GM21576 (cell line): ENCODE data around the gene TTLL8.
A peak's percentile ranks its signal among the peaks of the same experiment; 100 is the strongest.
"Not testable (repeated sequence)": the region's sequence is repeated elsewhere in the genome, so short reads cannot be mapped to it uniquely, and the experiment has no call there.

Experiments
- ATAC-seq: cut with Tn5 transposase; IDR thresholded peaks from one replicate; pipeline ENCODE4 v1.9.1; 2021; ENCODE audit warnings: mild to moderate bottlenecking, moderate library complexity; ENCODE audit not compliant: unreplicated experiment

TTLL8 gene

DNA sequence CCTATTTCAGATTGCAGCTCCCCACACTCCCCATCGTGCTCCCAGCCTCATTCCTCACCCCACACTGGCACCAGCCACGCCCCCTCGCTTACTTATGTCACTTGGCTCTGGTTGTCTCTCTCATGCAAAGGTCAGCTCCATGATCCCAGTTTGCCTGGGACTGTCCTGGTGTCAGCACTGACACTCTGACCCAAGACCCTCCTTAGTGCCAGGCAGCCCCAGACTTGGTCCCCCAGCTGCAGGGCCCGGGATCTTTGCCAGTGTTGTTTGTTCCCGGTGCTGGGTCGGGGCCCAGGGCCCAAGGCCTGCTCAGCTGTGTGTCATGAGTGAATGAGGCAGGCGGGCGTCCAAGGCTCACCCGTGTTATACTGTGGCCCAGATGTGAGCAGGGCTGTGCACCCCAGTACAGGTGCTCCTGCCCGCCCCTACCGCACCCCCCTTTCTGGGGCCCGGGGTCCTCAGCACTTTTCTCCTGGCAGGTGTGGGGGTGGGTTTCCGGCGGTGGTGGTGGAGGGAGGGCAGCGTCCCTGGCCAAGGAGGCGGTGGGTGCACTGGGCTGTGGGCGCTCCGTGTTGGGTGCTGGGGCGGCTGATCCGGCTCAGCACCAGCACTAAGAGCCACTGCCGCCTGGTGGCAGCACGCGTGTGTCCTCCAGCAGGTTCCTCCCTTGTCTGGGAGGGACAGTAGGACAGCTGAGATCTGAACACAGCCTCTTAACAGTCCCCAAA lies 65.0 kb downstream of the TTLL8 start:
- ATAC-seq: no peak

DNA sequence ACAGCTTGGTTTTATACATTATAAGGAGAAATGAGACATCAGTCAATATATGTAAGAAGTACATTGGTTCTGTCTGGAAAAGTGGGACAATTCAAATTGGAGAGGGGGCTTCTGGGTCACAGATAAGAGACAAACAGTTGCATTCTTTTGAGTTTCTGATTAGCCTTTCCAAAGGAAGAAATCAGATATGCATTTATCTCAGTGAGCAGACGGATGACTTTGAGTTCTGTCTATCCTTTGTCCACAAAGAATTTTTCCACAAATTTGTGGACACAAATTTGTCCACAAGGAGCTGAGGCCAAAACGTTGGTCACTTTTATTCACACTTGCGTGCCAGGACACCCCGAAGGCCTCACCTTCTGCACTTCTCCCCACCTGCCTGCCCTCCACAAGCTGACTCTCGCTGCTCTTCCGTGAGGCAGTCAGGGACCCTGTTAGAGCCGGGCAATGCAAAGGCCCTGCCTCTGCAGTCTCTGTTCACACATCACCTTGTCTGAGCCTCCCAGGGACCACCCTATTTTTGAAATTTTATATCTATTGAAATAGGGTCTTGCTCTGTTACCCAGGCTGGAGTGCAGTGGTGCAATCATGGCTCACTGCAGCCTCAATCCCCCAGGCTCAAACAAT lies 66.1 kb downstream of the TTLL8 start:
- no peak for ATAC-seq

DNA sequence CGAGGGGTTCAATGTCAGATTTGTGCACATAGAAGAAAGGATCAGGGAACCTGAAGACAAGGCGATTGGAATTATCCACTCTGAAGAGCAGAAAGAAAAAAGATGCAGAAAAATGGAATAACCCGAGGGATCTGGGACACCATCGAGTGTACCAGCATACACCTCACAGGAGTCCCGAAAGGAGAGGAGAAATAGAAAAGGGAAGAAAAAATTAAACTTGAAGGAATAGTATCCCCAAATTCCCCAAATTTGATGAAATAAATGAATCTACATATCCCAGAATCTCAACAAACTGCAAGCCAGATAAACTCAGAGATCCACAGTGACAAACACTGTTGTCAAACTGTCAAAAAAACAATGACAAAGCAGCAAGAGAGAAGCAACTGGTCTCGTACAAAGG lies 66.9 kb downstream of the TTLL8 start:
- no peak for ATAC-seq

DNA sequence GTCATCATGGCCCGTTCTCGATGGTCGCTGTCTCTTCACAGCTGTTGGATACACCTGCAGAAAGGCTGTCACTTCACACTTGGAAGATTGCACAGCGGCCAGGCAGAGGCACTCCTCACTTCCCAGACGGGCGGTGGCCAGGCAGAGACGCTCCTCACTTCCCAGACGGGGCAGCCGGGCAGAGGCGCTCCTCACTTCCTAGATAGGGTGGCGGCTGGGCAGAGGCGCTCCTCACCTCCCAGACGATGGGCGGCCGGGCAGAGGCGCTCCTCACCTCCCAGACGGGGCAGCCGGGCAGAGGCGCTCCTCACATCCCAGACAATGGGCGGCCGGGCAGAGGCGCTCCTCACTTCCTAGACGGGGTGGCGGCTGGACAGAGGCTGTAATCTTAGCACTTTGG lies 68.3 kb downstream of the TTLL8 start:
- ATAC-seq: not testable (repeated sequence)

DNA sequence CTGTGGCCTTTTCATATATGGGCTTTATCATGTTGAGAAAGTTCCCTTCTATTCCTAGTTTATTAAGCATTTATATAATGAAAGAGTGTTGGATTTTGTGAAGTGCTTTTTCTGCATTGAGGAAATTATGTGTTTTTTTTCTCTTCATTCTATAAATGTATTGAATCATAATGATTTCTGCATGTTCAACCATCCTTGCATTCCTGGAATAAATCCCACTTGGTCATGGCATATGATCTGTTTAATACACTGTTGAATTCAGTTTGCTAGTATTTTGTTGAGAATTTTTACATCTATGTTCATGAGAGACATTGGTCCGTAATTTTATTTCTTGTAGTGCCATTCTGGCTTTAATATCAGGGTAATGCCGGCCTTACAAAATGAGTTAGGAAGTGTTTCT lies 71.8 kb downstream of the TTLL8 start:
- ATAC-seq: no peak

DNA sequence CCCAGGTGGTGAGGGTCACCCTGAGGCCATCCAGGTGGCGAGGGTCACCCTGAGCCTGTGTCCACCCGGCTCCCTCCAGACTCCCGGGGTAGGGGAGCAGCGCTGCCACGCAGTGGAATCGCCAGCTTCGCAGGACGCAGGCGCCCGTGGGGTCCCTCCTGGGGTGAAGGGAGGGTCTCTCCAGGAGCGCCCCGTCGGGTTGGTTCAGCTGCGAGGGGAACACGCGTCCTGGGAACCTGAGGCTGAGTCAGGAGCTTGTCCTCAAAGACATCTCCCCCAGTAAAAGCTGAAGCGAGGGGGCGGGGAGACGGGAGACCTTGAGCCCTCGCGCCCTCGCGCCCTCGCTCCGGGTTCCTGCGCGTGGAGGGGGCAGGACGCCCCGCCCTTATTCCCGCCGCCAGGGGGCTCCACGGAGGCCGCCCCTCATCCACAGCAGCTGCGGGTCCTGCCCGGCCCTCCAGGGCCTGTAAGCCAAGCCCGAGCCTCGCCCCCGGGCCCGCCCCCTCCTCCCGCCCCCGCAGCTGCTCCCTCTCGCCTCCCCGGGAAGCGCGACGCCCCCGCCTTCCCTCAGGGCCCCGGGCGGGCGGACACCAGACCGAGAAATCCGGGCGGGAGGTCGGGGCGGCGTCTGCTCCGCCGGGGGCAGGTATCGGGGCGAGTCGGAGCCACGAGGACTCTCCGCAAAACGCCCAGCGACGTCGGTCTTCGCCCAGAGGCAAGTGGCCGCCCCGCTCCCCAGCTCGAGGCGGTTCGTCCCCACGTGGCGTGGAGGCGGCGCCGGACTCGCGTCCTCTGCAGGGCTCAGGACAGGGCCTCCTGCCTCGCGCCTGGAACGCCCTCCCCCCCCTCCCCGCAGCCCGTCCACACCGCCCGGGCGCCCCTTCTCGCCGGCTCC lies 74.7 kb downstream of the TTLL8 start:
- ATAC-seq: no peak

DNA sequence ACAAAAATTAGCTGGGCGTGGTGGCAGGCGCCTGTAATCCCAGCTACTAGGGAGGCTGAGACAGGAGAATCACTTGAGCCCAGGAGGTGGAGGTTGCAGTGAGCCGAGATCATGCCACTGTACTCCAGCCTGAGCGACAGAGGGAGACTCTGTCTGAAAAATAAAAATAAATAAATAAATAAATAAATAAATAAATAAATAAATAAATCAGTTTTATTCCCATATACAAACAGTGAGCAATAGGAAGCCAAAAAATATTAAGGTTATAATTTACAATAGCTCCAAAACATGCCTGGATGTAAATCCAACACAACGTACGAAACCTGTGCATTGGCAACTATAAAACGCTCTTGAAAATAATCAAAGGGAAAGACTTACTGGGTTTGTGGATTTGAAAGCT lies 76.3 kb downstream of the TTLL8 start:
- ATAC-seq: not testable (repeated sequence)

DNA sequence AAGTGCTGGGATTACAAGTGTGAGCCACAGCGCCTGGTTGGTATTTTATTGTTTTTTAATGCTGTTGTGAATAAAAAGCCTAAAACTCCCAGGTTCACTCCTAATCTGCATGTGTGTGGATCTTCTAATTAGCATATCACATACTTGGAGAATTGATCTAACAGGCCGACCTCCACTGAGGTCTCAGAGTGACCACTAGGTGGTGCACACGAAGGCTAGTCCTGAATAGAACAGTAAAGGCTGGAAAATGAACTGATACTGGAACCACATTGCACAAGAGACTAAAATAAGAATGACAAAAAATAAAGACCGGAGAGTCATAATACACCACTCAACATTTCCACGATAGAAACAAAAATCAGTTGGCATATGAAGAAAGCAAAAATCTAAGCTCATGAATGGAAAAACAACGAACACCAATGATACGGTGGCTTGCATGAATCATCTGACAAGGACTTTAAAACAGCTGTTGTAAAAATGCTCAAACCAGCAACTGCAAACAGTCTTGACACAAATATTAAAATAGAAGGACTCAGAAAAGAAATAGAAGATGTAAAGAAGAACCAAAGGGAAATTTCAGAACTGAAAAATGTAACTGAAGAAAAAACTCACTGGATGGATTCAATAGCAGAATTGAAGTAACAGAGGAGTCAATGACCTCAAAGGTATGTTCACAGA lies 78.4 kb downstream of the TTLL8 start:
- no peak for ATAC-seq

DNA sequence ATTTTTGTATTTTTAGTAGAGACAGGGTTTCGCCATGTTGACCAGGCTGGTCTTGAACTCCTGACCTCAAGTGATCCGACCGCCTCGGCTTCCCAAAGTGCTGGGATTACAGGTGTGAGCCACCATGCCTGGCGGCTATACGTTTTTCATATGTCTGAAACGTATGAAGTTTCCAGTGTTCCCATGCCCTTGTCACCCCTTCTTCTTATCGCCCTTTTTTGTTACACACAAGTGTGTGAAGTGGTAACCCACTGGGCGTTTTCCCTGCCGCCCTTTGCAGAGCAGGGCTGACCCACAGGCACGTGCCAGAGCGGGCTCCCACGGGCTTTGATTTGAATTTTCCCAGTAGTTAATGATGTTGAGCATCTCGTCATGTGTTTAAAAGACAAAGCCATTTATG lies 80.5 kb downstream of the TTLL8 start:
- ATAC-seq: no peak

DNA sequence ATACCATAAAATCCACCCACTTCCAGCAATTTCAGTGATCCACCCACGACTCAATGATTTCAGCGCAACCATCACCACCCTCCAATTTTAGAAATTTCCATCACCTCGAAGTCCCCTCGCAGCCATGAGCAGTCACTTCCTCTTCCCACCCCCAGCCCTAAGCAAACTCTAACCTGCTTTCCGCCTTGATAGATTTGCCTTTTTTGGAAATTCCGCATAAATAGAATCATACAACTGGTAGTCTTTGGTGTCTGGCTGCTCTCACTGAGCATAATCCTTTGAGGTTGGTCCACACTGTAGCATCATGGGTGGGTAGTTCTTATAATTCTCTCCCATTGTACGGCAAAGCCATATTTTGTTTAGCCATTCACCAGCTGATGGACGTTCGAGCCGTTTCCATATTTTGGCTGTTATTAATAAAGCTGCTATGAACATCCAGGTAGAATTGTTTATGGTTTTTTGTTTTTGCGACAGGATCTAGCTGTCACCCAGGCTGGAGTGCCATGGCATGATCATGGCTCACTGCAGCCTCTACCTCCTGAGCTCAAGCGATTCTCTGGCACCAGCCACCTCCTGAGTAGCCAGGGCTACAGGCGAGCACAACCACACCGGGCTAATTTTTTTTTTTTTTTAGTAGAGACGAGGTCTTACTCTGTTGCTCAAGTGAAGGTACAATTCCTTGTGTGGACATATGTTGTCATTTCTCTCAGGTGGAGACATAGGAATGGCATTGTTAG lies 81.5 kb downstream of the TTLL8 start:
- no peak for ATAC-seq

DNA sequence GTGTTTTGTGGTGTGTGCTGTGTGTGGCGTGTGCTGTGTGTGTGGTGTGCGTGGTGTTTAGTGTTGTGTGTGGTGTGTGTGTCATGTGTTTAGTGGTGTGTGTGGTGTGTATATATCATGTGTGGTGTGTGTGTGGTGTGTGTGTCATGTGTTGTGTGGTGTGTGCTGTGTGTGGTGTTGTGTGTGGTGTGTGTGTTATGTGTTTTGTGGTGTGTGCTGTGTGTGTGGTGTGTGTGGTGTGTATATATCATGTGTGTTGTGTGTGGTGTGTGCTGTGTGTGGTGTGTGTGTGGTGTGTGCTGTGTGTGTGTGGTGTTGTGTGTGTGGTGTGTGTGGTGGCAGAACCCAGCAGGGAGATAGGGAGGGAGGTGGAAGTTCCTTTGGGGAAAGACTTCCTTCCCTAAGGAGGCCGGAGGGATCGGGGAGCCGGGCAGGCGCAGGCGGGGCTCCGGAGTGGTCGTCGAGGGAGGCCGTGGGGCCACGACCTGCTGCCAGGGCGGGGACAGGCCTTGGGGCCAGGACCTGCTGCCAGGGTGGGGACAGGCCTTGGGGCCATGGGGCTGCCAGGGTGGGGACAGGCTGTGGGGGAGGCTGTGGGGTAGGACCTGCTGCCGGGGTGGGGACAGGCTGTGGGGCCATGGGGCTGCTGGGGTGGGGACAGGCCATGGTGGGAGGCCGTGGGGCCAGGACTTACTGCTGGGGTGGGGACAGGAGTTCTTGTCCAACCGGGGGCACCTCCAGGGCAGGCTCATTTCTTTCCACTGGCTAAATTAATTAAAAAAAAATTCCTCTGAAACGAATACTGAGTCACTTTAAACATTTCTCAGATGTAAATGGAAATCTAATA lies 82.3 kb downstream of the TTLL8 start:
- ATAC-seq: no peak

DNA sequence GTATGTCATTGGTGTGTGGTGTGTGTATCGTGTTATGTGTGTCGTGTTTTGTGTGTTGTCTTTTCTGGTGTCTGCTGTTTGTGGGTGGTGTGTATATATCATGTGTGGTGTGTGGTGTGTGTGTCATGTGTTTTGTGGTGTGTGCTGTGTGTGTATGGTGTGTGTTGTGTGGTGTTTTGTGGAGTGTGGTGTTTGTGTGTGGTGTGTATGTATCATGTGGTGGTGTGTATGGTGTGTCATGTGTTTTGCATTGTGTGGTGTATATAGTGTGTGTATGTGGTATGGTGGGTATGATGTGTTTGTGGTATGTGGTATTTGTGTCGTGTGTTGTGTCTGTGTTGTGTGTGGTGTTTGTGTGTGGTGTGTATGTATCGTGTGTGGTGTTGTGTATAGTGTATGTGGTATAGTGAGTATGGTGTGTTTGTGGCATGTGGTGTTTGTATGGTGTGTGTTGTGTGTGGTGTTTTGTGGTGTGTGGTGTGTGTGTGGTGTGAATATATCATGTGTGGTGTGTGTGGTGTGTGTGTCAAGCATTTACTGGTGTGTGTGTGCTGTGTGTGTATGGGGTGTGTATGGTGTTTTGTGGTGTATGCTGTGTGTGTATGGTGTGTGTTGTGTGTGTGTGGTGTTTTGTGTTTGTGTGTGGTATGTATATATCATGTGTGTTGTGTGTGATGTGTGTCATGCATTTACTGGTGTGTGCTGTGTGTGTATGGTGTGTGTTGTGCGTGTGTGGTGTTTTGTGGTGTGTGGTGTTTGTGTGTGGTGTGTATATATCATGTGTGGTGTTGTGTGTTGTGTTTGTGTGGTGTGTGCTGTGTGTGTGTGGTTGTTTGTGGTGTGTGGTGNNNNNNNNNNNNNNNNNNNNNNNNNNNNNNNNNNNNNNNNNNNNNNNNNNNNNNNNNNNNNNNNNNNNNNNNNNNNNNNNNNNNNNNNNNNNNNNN lies 84.8 kb downstream of the TTLL8 start:
- no peak for ATAC-seq

DNA sequence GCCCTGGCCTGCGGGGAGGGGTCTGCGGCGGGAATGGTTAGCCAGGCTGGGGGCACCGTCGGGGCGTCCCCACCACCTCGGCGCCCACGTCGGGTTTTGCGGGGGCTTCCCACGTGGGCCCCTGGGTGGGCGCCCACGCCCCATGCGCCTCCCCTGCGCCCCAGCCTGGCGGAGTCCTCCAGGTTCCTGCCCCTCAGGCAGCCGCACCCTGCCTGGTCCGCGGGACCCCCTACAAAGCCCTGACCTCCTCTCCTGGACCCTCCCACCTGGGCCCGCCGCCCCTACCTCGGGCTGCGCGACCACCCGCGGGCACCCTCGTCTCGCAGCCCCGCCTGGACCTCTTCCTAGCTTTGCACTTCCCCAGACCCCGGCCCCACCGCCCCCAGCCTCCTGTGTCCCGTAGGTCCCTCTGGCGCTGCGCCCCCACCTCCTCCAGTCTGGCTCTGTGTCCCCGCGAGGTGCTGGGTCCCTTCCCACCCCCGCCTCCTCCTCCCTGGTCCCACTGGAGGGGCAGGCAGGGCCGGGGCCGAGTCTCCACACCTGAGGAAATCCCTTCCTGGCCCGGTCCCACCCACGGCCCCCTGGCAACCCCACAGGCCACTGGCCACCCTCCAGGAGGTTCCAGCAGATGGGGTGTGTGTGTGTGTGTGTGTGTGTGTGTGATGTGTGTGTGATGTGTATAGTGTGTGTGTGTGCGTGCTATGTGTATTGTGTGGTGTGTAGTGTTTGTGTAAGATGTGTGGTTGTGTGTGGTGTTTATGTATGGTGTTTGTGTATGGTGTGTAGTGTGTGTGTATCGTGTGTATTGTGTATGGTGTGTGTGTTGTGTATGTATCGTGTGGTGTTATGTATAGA lies 85.7 kb downstream of the TTLL8 start:
- no peak for ATAC-seq

DNA sequence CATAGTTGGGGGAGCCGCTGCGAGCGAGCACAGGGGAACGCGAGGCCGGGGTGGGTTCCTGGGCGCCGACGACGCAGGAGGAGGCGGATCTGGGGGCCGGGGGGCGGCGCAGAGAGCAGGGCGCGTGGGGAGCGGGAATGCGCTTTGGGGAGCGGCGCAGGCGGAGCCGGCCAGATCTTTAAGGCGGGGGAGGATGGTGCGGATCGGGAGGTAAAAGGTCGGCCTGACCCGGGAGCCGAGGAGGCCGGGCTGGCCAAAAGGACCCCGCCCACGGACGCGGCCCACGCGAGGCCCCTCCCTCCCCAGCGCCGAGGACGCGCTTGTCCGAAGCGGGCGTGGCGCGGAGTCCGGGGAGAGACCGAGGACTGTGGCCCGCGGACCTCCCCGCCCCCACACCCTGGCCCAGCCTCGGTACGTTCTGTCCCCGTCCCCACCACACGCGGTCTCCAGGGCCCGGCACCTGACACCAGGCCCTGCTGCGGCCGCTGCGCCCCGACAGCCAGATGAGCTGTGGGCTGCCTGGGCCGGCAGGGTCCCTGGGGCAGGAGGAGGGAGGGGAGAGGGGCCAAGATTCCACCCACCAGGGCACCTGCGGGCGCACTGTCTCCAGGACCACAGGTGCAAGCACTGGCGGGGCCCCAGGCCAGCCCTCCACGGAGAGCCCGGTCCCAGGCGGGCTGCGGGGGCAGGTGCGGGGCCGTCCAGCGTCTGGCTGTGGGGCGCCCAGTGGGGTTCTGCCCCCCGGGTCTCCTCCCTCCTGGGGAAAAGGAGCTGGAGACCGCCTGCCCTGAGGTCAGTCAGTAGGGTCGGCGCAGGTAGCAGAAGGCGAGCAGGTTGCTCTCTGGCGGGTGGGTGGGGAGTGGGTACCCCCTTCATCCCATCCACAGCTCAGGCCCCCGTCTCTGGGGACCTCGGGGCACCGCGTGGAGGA lies 86.6 kb downstream of the TTLL8 start:
- ATAC-seq: peak; percentile 15

DNA sequence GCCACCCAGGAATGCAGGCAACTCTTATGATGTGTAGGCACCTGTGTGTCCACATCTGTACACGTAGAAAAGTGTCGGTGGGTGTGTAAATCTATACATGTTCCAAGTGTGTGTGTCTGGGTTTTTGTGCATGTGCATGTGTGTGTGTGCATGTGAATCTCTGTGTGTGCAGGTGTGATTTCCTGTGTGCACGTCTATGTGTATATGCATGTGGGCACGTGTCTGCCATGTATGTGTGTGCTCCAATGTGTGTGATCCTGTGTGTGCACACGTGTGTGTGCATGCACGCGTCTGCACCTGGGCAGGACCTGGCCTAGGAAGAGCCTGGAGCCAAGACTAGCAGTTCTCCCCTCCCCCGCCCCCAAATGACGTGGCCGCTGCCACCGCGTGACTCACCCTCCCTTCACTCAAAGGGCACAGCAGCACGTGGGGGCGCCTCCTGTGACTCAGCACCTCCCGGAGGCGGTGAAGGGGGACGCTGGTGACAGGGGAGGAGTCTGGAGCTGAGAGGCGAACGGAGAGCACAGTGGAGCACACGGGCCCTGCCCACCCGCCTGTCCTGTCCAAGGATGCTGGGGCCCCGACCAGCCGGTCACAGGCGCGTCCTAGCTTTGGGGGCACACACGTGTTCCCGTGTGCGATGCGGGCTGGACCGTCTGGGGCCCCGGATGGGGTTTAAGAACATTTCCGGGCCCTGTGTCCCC lies 87.4 kb downstream of the TTLL8 start:
- peak; percentile 54 for ATAC-seq
